Motor neuron (in vitro differentiated cells): ENCODE data around the gene ASCC2. TPM values are rescaled to one million over a fixed set of nuclear protein-coding genes. Genes with fewer than 3 reads are reported as not detected.

Source experiments
- ATAC-seq, 8 experiments: fragments of 200-7000 bp; cut with Tn5 transposase; replicated peaks in 6 of 8; 2 replicates each; pipeline ENCODE4 v1.8.0; 2021; ENCODE audit warnings: mild to moderate bottlenecking in 8 of 8, moderate library complexity in 8 of 8
- H3K27ac ChIP-seq, 2 donors: fragments of 250-450 bp; sonication (Bioruptor Pico); 2 replicates each; pipeline ENCODE4 v1.9.0; 2021; ENCODE audit warnings: antibody characterized with exemption in 2 of 2, mild to moderate bottlenecking in 2 of 2, moderate library complexity in 1 of 2
- H3K4me1 ChIP-seq, 2 donors: fragments of 250-450 bp; sonication (Bioruptor Pico); replicated peaks in 1 of 2; 2 replicates each; pipeline ENCODE4 v1.6.1; 2021; ENCODE audit warnings: antibody characterized with exemption in 2 of 2, mild to moderate bottlenecking in 2 of 2, moderate library complexity in 1 of 2
- H3K4me3 ChIP-seq, 5 donors: fragments of 250-450 bp; sonication (Bioruptor Pico); 2 replicates each; pipeline ENCODE4 v1.9.0; 2021; ENCODE audit warnings: antibody characterized with exemption in 5 of 5, mild to moderate bottlenecking in 5 of 5, moderate library complexity in 4 of 5
- WGBS, 10 experiments: fragments of 450-650 bp; shearing (Covaris generic); methylation state at CpG; one replicate each; pipeline ENCODE4 v1.0.0; 2022; 5-methylcytosine and 5-hydroxymethylcytosine counted together
- in situ Hi-C, 9 experiments: fragments of 400-800 bp; cut with MboI; loops; one replicate each; pipeline ENCODE4 v1.15.0; 2021; ENCODE audit warnings: low sequenced_read_pairs in 9 of 9, low pct_unique_long_range_greater_than_20kb in 2 of 9; ENCODE audit not compliant: unreplicated experiment in 9 of 9
- total RNA-seq, 8 experiments: library from RNA; unstranded; fragments of 300-600 nt; gene quantifications; 2 replicates each; pipeline versions ENCODE4 v1.2.3 to v1.2.4, GENCODE V29; 2022

Gene ASCC2
- total RNA-seq, 8 experiments from 2014 or later, result 17.8 to 70.7 (median 35.2) TPM

- H3K4me3 ChIP-seq, result no peak overlapping the region
- in situ Hi-C loops, result no loop called here
- whole genome bisulfite sequencing, 10 experiments, result 0 to 65% (median 23%) methylated on average over 1 to 3 of the region's 5 CpGs; no CpG with 5 or more reads in 4 of the 10 experiments
- ATAC-seq, result peak in 3 of 8 experiments; percentile 34 to 64 (median 40)
- no peak overlapping the region for H3K27ac ChIP-seq
- H3K4me1 ChIP-seq, result peaks cover 7% of the 10 kb centered on the region in 2 donors
Observed at GRCh38 chr22:29772170-29772641, 65.9 kb downstream of the ASCC2 start.

- H3K4me1 ChIP-seq, result peaks cover 10% of the 10 kb centered on the region in 2 donors
- ATAC-seq, result no peak
- no peak overlapping the region for H3K27ac ChIP-seq
- WGBS, 10 experiments, result 63 to 100% (median 87%) methylated on average over 1 to 2 of the region's 2 CpGs; no CpG with 5 or more reads in 6 of the 10 experiments
- no peak overlapping the region for H3K4me3 ChIP-seq
- in situ Hi-C loops, result no loop called here
Observed at GRCh38 chr22:29769723-29770321, 68.3 kb downstream of the ASCC2 start.

- in situ Hi-C loops, result no loop called here
- Histone ChIP-seq H3K27ac (no peak overlapping the region), H3K4me3 (peak overlapping the region; percentile 76 to 88 (median 86)), H3K4me1 (peaks cover 10% of the 10 kb centered on the region in 2 donors)
- WGBS, 10 experiments, result 0 to 100% (median 29%) methylated on average over 1 to 5 of the region's 6 CpGs; no CpG with 5 or more reads in 1 of the 10 experiments
- ATAC-seq, result no peak
Observed at GRCh38 chr22:29768052-29768693, 69.9 kb downstream of the ASCC2 start.

- Histone ChIP-seq H3K27ac (peak within 1 kb of the TSS; percentile 97), H3K4me1 (peaks cover 10% of the 10 kb centered on the region in 2 donors), H3K4me3 (peak within 1 kb of the TSS; percentile 76 to 88 (median 86))
- in situ Hi-C loops, result no loop called here
- 0 to 2% (median 0%) methylated on average over 1 to 35 of the region's 46 CpGs; no CpG with 5 or more reads in 1 of the 10 experiments for WGBS, 10 experiments
- ATAC-seq, result peak; percentile 75 to 88 (median 84)
Observed at GRCh38 chr22:29767171-29768051, 70.7 kb downstream of the ASCC2 start, which contains the start of gene UQCR10. UQCR10 (plus strand) TSS chr22:29767369; CDS start chr22:29767399, 30 bp downstream.

GRCh38 chr22:29766632-29767170, 71.4 kb downstream of the ASCC2 start, which contains the start of gene ZMAT5:
ZMAT5 (minus strand) TSS chr22:29767007; CDS start chr22:29748544, 18,463 bp downstream.
- in situ Hi-C loops, result no loop called here
- 0 to 2% (median 1%) methylated on average over 7 to 21 of the region's 32 CpGs; no CpG with 5 or more reads in 4 of the 10 experiments for WGBS, 10 experiments
- peak; percentile 96 to 99 (median 98) for ATAC-seq
- H3K4me3 ChIP-seq, result peak within 1 kb of the TSS; percentile 76 to 88 (median 86)
- peaks cover 10% of the 10 kb centered on the region in 2 donors for H3K4me1 ChIP-seq
- peak within 1 kb of the TSS; percentile 97 for H3K27ac ChIP-seq

GRCh38 chr22:29765905-29766631, 72.0 kb downstream of the ASCC2 start:
- 27 to 100% (median 79%) methylated on average over 2 to 6 of the region's 15 CpGs; no CpG with 5 or more reads in 2 of the 10 experiments for WGBS, 10 experiments

GRCh38 chr22:29762263-29762662, 75.8 kb downstream of the ASCC2 start:
- Histone ChIP-seq H3K27ac (no peak overlapping the region), H3K4me3 (no peak overlapping the region), H3K4me1 (peaks cover 3% of the 10 kb centered on the region in 2 donors)
- ATAC-seq, result no peak
- in situ Hi-C loops, result no loop called here
- WGBS, 10 experiments, result 57 to 100% (median 75%) methylated on average over 6 to 13 of the region's 15 CpGs

More at GRCh38 chr22:29765905-29766631, 72.0 kb downstream of the ASCC2 start:
- ATAC-seq, result peak in 2 of 8 experiments; percentile 7 to 12
- Histone ChIP-seq H3K27ac (peak overlapping the region in 1 of 2 donors; percentile 97), H3K4me1 (peaks cover 10% of the 10 kb centered on the region in 2 donors), H3K4me3 (peak overlapping the region; percentile 76 to 88 (median 86))
- in situ Hi-C loops, result no loop called here

GRCh38 chr22:29758959-29759358, 79.1 kb downstream of the ASCC2 start:
- Histone ChIP-seq H3K4me3 (no peak overlapping the region), H3K27ac (no peak overlapping the region), H3K4me1 (no peaks in the 10 kb centered on the region)
- no peak for ATAC-seq
- 29 to 77% (median 57%) methylated on average over 1 to 5 of the region's 5 CpGs; no CpG with 5 or more reads in 3 of the 10 experiments for WGBS, 10 experiments
- in situ Hi-C loops, result no loop called here

- no peak overlapping the region for H3K27ac ChIP-seq
- in situ Hi-C loops, result no loop called here
- whole genome bisulfite sequencing, 10 experiments, result 51 to 100% (median 82%) methylated on average over 1 to 3 of the region's 7 CpGs; no CpG with 5 or more reads in 2 of the 10 experiments
- no peak overlapping the region for H3K4me3 ChIP-seq
- ATAC-seq, result no peak
- no peaks in the 10 kb centered on the region for H3K4me1 ChIP-seq
Observed at GRCh38 chr22:29758068-29758622, 79.9 kb downstream of the ASCC2 start.

GRCh38 chr22:29757096-29757495, 81.0 kb downstream of the ASCC2 start:
- Histone ChIP-seq H3K4me1 (no peaks in the 10 kb centered on the region), H3K27ac (no peak overlapping the region), H3K4me3 (no peak overlapping the region)
- no peak for ATAC-seq
- 75 to 100% (median 100%) methylated on average over 1 to 3 of the region's 3 CpGs; no CpG with 5 or more reads in 4 of the 10 experiments for WGBS, 10 experiments
- in situ Hi-C loops, result no loop called here

- 55 to 100% (median 90%) methylated on average over 2 to 7 of the region's 7 CpGs; no CpG with 5 or more reads in 3 of the 10 experiments for whole genome bisulfite sequencing, 10 experiments
- H3K4me3 ChIP-seq, result no peak overlapping the region
- no peak for ATAC-seq
- in situ Hi-C loops, result no loop called here
- no peak overlapping the region for H3K27ac ChIP-seq
- H3K4me1 ChIP-seq, result no peaks in the 10 kb centered on the region
Observed at GRCh38 chr22:29756341-29756740, 81.7 kb downstream of the ASCC2 start.
